IPS DF 6.9 (cell line): Measurements from ENCODE around the gene NOP9.

ENCODE experiments used
- DNase-seq: peaks from one replicate; pipeline ENCODE4 v3.0.0-alpha.2; 2013; ENCODE audit warnings: low read depth, low spot score
- H3K27ac ChIP-seq: one replicate; pipeline ENCODE4 v1.5.1; 2013; ENCODE audit warnings: low read length, control low read depth
- H3K27me3 ChIP-seq: 2 replicates; pipeline ENCODE4 v1.6.1; 2013; ENCODE audit warnings: mild to moderate bottlenecking, low read length; ENCODE audit not compliant: control insufficient read depth, insufficient read depth
- H3K36me3 ChIP-seq: 2 replicates; pipeline ENCODE4 v1.6.1; 2013; ENCODE audit warnings: low read length; ENCODE audit not compliant: control insufficient read depth, insufficient read depth
- H3K4me1 ChIP-seq: 2 replicates; pipeline ENCODE4 v1.6.1; 2013; ENCODE audit warnings: low read length; ENCODE audit not compliant: control insufficient read depth, insufficient read depth
- H3K4me3 ChIP-seq: 2 replicates; pipeline ENCODE4 v1.5.1; 2013; ENCODE audit warnings: mild to moderate bottlenecking, low read length
- H3K9me3 ChIP-seq: 2 replicates; pipeline ENCODE4 v1.6.1; 2013; ENCODE audit warnings: low read length, inconsistent platforms; ENCODE audit not compliant: control insufficient read depth, insufficient read depth
- WGBS: extraction: QIAGEN DNeasy Blood & Tissue Kit; methylation state at CpG from one replicate; pipeline ENCODE4 v1.1.7; 2013; ENCODE audit warnings: mixed read lengths, missing lambda C conversion rate; ENCODE audit not compliant: insufficient read length, insufficient coverage; 5-methylcytosine and 5-hydroxymethylcytosine counted together

Gene NOP9

GRCh38 chr14:24329073-24329663, 29.5 kb downstream of the NOP9 start:
- no CpG with 5 or more reads among the region's 12 CpGs for WGBS
- no peaks in the 10 kb centered on the region for H3K36me3 ChIP-seq
- H3K4me3 ChIP-seq = no peak overlapping the region
- no peak overlapping the region for H3K27ac ChIP-seq
- 0 out of 2 replicates have a peak, but pooled peaks cover 1% of the 10 kb centered on the region for H3K4me1 ChIP-seq
- H3K9me3 ChIP-seq = no peaks in the 10 kb centered on the region
- peaks cover 11% of the 10 kb centered on the region; the same call in 1 of the 2 replicates for H3K27me3 ChIP-seq
- no peak for DNase-seq

DNA sequence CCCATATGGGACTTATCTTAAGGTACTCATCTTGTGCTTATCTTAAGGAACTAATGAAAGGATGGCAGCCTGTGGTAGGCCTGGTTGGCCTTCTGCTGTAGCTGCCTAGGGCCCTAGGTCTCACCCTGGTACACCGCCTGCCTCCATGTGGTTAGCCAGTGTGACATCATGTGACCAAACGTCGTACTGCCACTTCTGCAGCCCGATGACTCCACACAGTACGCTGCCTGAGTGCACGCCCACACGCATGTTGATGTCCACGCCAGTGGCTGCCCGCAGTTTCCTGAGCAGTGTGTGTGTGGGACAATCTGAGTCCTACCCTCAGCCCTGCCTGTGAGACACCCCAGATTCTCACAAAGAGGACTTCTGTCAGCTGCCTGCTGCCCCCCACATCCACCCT, 30.1 kb downstream of the NOP9 start:
- no CpG with 5 or more reads among the region's 9 CpGs for WGBS
- peaks cover 17% of the 10 kb centered on the region; the same call in 1 of the 2 replicates for H3K27me3 ChIP-seq

DNA sequence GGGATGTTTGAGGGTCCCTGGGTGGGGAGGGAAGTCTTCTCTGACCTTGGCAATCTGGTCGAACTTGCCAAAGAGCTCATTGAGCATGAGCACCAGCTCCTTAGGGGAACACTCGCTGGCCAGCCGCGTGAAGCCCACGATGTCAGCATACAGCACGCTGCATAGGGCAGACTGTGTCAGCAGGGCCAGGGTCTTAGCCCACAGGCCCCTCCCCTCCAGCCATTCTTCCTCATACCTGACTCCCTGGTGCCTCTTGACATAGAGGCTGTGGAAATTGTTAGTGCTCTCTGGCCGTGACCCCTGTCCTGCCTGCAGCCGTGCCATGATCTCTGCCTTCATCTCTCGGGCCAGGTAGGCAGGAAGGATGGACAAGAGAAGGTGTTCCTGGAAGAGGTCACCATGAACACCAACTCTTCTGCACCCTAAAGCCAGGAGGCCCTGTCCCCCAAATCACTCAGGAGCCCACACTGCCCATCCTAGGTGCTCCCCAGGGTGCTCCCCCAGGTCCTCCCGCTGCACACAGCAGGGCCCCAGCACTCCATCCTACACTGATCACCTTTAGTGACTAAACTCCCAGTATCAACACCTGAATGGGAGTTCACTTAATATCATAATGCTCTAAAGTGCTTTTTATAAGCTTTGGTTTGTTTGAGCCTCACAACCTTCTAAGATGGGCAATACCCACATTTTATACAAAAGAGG, 31.5 kb downstream of the NOP9 start:
- no peaks in the 10 kb centered on the region for H3K36me3 ChIP-seq
- no peaks in the 10 kb centered on the region for H3K9me3 ChIP-seq
- H3K27ac ChIP-seq = no peak overlapping the region
- no peak overlapping the region for H3K4me3 ChIP-seq
- WGBS = no CpG with 5 or more reads among the region's 10 CpGs
- DNase-seq = no peak
- H3K27me3 ChIP-seq = peaks cover 30% of the 10 kb centered on the region
- H3K4me1 ChIP-seq = peaks cover 3% of the 10 kb centered on the region; the same call in 1 of the 2 replicates

More for the DNA sequence above, 30.1 kb downstream of the NOP9 start:
- Histone ChIP-seq H3K9me3 (no peaks in the 10 kb centered on the region), H3K36me3 (no peaks in the 10 kb centered on the region), H3K4me3 (no peak overlapping the region), H3K4me1 (0 out of 2 replicates have a peak, but pooled peaks cover 1% of the 10 kb centered on the region), H3K27ac (no peak overlapping the region)
- no peak for DNase-seq

DNA sequence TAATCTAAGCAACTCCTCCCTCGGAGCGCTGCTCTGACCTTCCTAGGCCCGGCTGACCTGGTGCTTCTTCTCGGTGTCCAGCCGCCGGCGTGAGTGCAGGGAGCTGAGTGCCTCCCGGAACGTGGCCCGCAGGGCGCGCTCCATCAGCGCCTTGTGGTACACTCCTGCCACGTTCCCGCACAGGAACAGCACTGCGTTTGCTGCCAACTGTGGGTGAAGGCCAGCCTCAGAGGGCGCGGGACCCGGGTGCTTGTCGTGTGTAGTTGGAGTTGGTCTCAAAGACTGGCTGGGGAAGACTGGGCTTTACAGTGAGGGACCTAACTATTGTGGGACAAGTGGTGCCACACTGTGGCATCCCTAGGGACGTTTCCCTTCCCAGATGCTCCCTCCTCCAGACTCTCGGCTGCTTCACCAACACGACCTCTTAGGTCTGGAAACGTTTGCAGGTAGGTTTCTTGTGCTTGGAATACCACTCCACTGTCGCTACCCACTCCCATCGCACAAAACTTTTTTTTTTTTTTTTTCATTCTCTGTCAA, 32.1 kb downstream of the NOP9 start:
- H3K27me3 ChIP-seq = peaks cover 35% of the 10 kb centered on the region
- no peak overlapping the region for H3K27ac ChIP-seq
- H3K9me3 ChIP-seq = no peaks in the 10 kb centered on the region
- H3K36me3 ChIP-seq = no peaks in the 10 kb centered on the region
- no CpG with 5 or more reads among the region's 26 CpGs for WGBS
- H3K4me3 ChIP-seq = no peak overlapping the region
- no peak for DNase-seq
- H3K4me1 ChIP-seq = peaks cover 3% of the 10 kb centered on the region; the same call in 1 of the 2 replicates

- Histone ChIP-seq H3K9me3 (no peaks in the 10 kb centered on the region), H3K27ac (no peak overlapping the region), H3K27me3 (peaks cover 42% of the 10 kb centered on the region), H3K36me3 (no peaks in the 10 kb centered on the region), H3K4me1 (peaks cover 3% of the 10 kb centered on the region; the same call in 1 of the 2 replicates), H3K4me3 (peak overlapping the region; percentile 16; the same call in 1 of the 2 replicates)
- no peak for DNase-seq
- WGBS = no CpG with 5 or more reads among the region's 56 CpGs
These were observed 32.8 kb downstream of the NOP9 start for GRCh38 chr14:24332268-24332993.

DNA sequence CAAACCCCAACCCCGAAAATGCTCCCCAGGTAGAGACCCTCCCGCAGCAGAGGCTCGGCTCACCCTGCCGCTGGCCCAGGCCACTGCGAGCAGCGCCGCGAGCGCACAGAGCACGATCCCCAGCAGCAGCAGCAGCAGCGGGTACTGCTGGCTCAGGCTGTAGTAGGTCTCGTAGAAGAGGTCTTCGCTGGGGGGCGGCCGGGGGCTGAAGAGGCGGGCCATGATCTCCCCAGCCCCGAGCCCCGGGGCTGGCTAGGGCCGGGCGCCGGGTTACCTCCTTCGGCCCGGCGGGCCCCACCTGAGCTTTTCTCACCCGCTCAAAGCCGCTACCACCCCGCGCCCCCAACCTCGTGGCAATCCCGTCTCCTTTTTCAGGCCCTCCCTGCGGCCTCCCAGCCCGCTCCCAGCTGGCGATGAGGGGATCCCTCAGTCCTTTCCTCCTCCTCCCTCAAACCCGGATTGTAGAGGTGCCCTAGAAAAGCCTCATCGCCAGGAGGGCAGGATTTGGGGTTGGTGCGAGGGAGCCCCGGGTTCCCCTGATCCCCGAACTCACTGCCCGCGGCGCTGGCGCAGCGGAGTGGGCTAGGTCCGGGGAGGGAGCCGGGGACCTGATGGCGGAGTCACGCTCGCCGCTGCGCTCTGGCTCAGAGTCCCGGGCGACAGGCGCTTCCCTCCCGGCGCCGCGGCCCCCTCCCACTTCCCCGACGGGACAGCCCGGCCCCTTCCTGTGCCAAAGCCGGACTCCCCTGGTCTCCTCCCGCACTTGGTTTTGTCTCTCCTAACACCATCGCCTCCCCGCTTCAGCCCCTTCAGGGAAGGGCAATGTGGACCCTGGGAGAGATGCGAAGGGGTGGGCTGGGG, 35.0 kb downstream of the NOP9 start, which contains the start of gene ADCY4:
TSS of gene ADCY4 (minus strand) at position 641 of the 861 bp plus-strand sequence. CDS start at position 222, 419 bp downstream.
- no peaks in the 10 kb centered on the region for H3K36me3 ChIP-seq
- H3K27ac ChIP-seq = no peak within 1 kb of the TSS
- H3K4me1 ChIP-seq = peaks cover 3% of the 10 kb centered on the region
- peaks cover 62% of the 10 kb centered on the region for H3K27me3 ChIP-seq
- WGBS = no CpG with 5 or more reads among the region's 65 CpGs
- DNase-seq = no peak
- H3K9me3 ChIP-seq = no peaks in the 10 kb centered on the region
- H3K4me3 ChIP-seq = peak within 1 kb of the TSS; percentile 66

- Histone ChIP-seq H3K27me3 (peaks cover 71% of the 10 kb centered on the region), H3K4me3 (no peak overlapping the region; the same call in 1 of the 2 replicates), H3K36me3 (no peaks in the 10 kb centered on the region), H3K9me3 (no peaks in the 10 kb centered on the region), H3K4me1 (peaks cover 3% of the 10 kb centered on the region), H3K27ac (no peak overlapping the region)
- WGBS = no CpG with 5 or more reads among the region's 12 CpGs
- no peak for DNase-seq
These were observed 36.0 kb downstream of the NOP9 start for GRCh38 chr14:24335461-24336171.

DNA sequence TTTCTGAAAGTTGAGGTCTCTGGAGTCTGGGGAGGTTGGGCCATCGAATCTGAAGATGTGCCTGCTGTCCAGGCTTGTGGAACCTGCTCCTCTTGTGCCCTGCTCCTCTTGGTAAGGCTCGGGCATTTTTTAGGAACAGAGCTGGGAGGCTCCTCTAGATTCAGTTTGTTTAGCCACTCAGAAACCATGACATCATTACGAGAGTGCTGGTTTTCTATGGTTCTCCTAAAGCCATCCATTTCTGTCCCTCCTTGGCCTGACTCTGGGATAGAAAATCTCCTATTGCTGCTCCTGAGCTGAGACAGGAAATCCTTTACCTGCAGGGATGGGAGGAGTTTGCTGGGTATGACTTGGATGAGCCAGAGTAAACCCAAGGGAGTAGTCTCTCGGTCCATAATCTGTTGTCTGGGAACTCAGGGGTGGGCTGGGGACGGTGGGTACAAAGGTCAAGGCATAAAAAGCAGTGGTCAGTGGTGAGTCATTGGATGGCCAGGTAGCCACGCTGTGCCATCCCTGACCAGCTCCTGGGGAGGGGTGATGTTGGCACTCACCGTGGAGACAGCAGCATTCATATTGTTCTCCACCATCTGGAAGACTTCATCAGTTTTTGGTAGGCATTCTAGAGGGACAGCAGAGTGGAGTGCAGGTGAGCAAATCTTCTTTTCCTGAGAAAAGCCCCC, 37.6 kb downstream of the NOP9 start:
- H3K27ac ChIP-seq = no peak overlapping the region
- DNase-seq = no peak
- no peak overlapping the region for H3K4me3 ChIP-seq
- H3K36me3 ChIP-seq = no peaks in the 10 kb centered on the region
- H3K27me3 ChIP-seq = peaks cover 78% of the 10 kb centered on the region
- no CpG with 5 or more reads among the region's 7 CpGs for WGBS
- no peaks in the 10 kb centered on the region for H3K9me3 ChIP-seq
- H3K4me1 ChIP-seq = peaks cover 1% of the 10 kb centered on the region

GRCh38 chr14:24337824-24338175, 38.1 kb downstream of the NOP9 start:
- peaks cover 1% of the 10 kb centered on the region for H3K4me1 ChIP-seq
- H3K9me3 ChIP-seq = no peaks in the 10 kb centered on the region
- no CpG with 5 or more reads among the region's 8 CpGs for WGBS
- no peak for DNase-seq
- H3K36me3 ChIP-seq = no peaks in the 10 kb centered on the region
- H3K27me3 ChIP-seq = peaks cover 77% of the 10 kb centered on the region
- no peak overlapping the region for H3K27ac ChIP-seq
- no peak overlapping the region for H3K4me3 ChIP-seq
